ENCODE measurements around the gene TSPAN18. TPM values are rescaled to one million over a fixed set of nuclear protein-coding genes. Genes with fewer than 3 reads are reported as not detected.

The TSPAN18 gene
- total RNA-seq, 1 experiment from 2014 or later, result 21.3 TPM

- TF ChIP-seq TCF7L2 (IDR thresholded peaks at IDR 0.05; ENCODE audit: low read depth, low read length) (no peak), SIN3A (IDR thresholded peaks at IDR 0.05; ENCODE audit: borderline replicate concordance, insufficient read depth, low read depth, low read length) (no peak), POLR2AphosphoS5 (IDR thresholded peaks at IDR 0.05; ENCODE audit: low read depth, low read length) (no peak)
- TF ChIP-seq, protein P1, sequence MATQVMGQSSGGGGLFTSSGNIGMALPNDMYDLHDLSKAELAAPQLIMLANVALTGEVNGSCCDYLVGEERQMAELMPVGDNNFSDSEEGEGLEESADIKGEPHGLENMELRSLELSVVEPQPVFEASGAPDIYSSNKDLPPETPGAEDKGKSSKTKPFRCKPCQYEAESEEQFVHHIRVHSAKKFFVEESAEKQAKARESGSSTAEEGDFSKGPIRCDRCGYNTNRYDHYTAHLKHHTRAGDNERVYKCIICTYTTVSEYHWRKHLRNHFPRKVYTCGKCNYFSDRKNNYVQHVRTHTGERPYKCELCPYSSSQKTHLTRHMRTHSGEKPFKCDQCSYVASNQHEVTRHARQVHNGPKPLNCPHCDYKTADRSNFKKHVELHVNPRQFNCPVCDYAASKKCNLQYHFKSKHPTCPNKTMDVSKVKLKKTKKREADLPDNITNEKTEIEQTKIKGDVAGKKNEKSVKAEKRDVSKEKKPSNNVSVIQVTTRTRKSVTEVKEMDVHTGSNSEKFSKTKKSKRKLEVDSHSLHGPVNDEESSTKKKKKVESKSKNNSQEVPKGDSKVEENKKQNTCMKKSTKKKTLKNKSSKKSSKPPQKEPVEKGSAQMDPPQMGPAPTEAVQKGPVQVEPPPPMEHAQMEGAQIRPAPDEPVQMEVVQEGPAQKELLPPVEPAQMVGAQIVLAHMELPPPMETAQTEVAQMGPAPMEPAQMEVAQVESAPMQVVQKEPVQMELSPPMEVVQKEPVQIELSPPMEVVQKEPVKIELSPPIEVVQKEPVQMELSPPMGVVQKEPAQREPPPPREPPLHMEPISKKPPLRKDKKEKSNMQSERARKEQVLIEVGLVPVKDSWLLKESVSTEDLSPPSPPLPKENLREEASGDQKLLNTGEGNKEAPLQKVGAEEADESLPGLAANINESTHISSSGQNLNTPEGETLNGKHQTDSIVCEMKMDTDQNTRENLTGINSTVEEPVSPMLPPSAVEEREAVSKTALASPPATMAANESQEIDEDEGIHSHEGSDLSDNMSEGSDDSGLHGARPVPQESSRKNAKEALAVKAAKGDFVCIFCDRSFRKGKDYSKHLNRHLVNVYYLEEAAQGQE (IDR thresholded peaks at IDR 0.05; ENCODE audit: insufficient read depth in 1 of 2, low read depth in 2 of 2, low read length in 1 of 2), result no peak
- TF ChIP-seq, protein P2, sequence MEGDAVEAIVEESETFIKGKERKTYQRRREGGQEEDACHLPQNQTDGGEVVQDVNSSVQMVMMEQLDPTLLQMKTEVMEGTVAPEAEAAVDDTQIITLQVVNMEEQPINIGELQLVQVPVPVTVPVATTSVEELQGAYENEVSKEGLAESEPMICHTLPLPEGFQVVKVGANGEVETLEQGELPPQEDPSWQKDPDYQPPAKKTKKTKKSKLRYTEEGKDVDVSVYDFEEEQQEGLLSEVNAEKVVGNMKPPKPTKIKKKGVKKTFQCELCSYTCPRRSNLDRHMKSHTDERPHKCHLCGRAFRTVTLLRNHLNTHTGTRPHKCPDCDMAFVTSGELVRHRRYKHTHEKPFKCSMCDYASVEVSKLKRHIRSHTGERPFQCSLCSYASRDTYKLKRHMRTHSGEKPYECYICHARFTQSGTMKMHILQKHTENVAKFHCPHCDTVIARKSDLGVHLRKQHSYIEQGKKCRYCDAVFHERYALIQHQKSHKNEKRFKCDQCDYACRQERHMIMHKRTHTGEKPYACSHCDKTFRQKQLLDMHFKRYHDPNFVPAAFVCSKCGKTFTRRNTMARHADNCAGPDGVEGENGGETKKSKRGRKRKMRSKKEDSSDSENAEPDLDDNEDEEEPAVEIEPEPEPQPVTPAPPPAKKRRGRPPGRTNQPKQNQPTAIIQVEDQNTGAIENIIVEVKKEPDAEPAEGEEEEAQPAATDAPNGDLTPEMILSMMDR (IDR thresholded peaks at IDR 0.05), result no peak
- H3K4me1 ChIP-seq (ENCODE audit: control insufficient read depth, insufficient read depth, low read length), result no peaks in the 10 kb centered on the region
- no peaks in the 10 kb centered on the region for H3K36me3 ChIP-seq (ENCODE audit: control insufficient read depth, insufficient read depth, low read length)
- ChIA-PET POLR2A (no interaction called here), CTCF (no interaction called here)
- no peaks in the 10 kb centered on the region for H3K27me3 ChIP-seq (ENCODE audit: control insufficient read depth, insufficient read depth, low read length)
- DNase-seq (ENCODE audit: low read depth, low spot score), result no peak
- no TSS peak for BruUV-seq (replicated peaks)
- H3K4me3 ChIP-seq (ENCODE audit: low read depth in 2 of 2, low read length in 2 of 2), result no peak overlapping the region
- no peaks in the 10 kb centered on the region for H3K9me3 ChIP-seq (ENCODE audit: control insufficient read depth, insufficient read depth, low read depth, low read length)
- no peak for ATAC-seq
- intact Hi-C loops (cut with micrococcal nuclease; ENCODE audit: unreplicated experiment), result no loop called here
- in situ Hi-C loops (cut with HindIII; ENCODE audit: low pct_unique_long_range_greater_than_20kb, low sequenced_read_pairs), result no loop called here
- no peak overlapping the region for H3K27ac ChIP-seq (ENCODE audit: low read length)
Measured at GRCh38 chr11:44920451-44920850, 193.7 kb downstream of the TSPAN18 start.

DNA sequence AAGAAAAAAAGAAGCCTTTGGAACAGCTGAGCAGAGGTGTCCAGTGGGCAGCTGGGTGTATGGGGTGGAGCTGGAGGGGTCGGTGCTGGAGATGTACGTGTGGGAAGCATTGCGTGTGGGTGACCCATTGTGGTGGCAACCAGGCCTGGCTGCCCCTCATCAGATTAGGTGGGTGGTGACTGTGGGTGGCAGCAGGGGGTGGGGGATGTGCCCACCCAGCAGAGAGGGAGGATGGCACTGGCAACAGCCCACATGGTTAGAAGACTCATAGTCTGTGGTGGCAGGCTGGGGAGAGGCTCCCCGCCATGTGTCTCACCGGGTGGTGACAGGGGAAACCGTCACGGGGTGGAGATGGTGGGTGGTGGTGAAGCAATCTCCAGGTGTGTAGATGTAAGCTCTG, 196.4 kb downstream of the TSPAN18 start:
- Histone ChIP-seq H3K36me3 (ENCODE audit: control insufficient read depth, insufficient read depth, low read length) (no peaks in the 10 kb centered on the region), H3K4me1 (ENCODE audit: control insufficient read depth, insufficient read depth, low read length) (no peaks in the 10 kb centered on the region; the same call in 1 of the 2 replicates), H3K9me3 (ENCODE audit: control insufficient read depth, insufficient read depth, low read depth, low read length) (no peaks in the 10 kb centered on the region), H3K27me3 (ENCODE audit: control insufficient read depth, insufficient read depth, low read length) (no peaks in the 10 kb centered on the region), H3K27ac (ENCODE audit: low read length) (no peak overlapping the region), H3K4me3 (ENCODE audit: low read depth in 2 of 2, low read length in 2 of 2) (no peak overlapping the region)
- ChIA-PET POLR2A (no interaction called here), CTCF (no interaction called here)
- intact Hi-C loops (cut with micrococcal nuclease; ENCODE audit: unreplicated experiment), result no loop called here
- no peak for TF ChIP-seq SIN3A (IDR thresholded peaks at IDR 0.05; ENCODE audit: borderline replicate concordance, insufficient read depth, low read depth, low read length)
- ATAC-seq (no peak), DNase-seq (ENCODE audit: low read depth, low spot score) (no peak)
- in situ Hi-C loops (cut with HindIII; ENCODE audit: low pct_unique_long_range_greater_than_20kb, low sequenced_read_pairs), result no loop called here
- BruUV-seq (replicated peaks), result no TSS peak

- POLR2A ChIA-PET, result no interaction called here
- Histone ChIP-seq H3K4me1 (ENCODE audit: control insufficient read depth, insufficient read depth, low read length) (no peaks in the 10 kb centered on the region; the same call in 1 of the 2 replicates), H3K27me3 (ENCODE audit: control insufficient read depth, insufficient read depth, low read length) (no peaks in the 10 kb centered on the region), H3K27ac (ENCODE audit: low read length) (no peak overlapping the region), H3K4me3 (ENCODE audit: low read depth in 2 of 2, low read length in 2 of 2) (no peak overlapping the region), H3K36me3 (ENCODE audit: control insufficient read depth, insufficient read depth, low read length) (no peaks in the 10 kb centered on the region), H3K9me3 (ENCODE audit: control insufficient read depth, insufficient read depth, low read depth, low read length) (no peaks in the 10 kb centered on the region)
- CTCF ChIA-PET, result no interaction called here
- DNase-seq (ENCODE audit: low read depth, low spot score), result no peak
- no peak for ATAC-seq
- BruUV-seq (replicated peaks), result no TSS peak
- intact Hi-C loops (cut with micrococcal nuclease; ENCODE audit: unreplicated experiment), result no loop called here
- no peak for TF ChIP-seq SIN3A (IDR thresholded peaks at IDR 0.05; ENCODE audit: borderline replicate concordance, insufficient read depth, low read depth, low read length)
- TF ChIP-seq POLR2AphosphoS5 (IDR thresholded peaks at IDR 0.05; ENCODE audit: low read depth, low read length), result no peak
- TF ChIP-seq, protein P1 (IDR thresholded peaks at IDR 0.05; ENCODE audit: insufficient read depth in 1 of 2, low read depth in 2 of 2, low read length in 1 of 2), result no peak
- TF ChIP-seq TCF7L2 (IDR thresholded peaks at IDR 0.05; ENCODE audit: low read depth, low read length), result no peak
- TF ChIP-seq, protein P2 (IDR thresholded peaks at IDR 0.05), result no peak
- in situ Hi-C loops (cut with HindIII; ENCODE audit: low pct_unique_long_range_greater_than_20kb, low sequenced_read_pairs), result no loop called here
Measured at GRCh38 chr11:44923806-44924205, 197.0 kb downstream of the TSPAN18 start.

Measured in Panc1 (cell line).